Esophagus muscularis mucosa (tissue), 4 donors: Measurements from ENCODE around the gene ARHGAP6.

Source experiments
- CTCF ChIP-seq, 3 experiments: fragments of 200-600 bp in 2 of 3; fragments of 450-650 bp in 1 of 3; sonication (generic) in 2 of 3; IDR thresholded peaks; one replicate each; pipeline ENCODE4 v1.5.1; 2017 to 2019; ENCODE audit warnings: antibody characterized with exemption in 3 of 3, mild to moderate bottlenecking in 2 of 3, moderate library complexity in 1 of 3
- EP300 ChIP-seq: sonication (generic); formaldehyde crosslinking; IDR thresholded peaks from one replicate; pipeline ENCODE4 v1.6.1; 2017; ENCODE audit warnings: antibody characterized with exemption
- POLR2A ChIP-seq: fragments of 450-650 bp; IDR thresholded peaks from one replicate; pipeline ENCODE4 v1.6.1; 2017; ENCODE audit warnings: antibody characterized with exemption, moderate library complexity, mild to moderate bottlenecking, low read depth
- POLR2AphosphoS5 ChIP-seq, 2 donors: sonication (generic); formaldehyde crosslinking; IDR thresholded peaks; one replicate each; pipeline ENCODE4 v1.6.1; 2017; ENCODE audit warnings: antibody characterized with exemption in 2 of 2

GRCh38 chrX:11349661-11350337 is 315.9 kb downstream of the ARHGAP6 start:
- no peak for TF ChIP-seq POLR2A
- TF ChIP-seq CTCF (IDR thresholded peaks at IDR 0.05), result no peak
- no peak for TF ChIP-seq POLR2AphosphoS5 (IDR thresholded peaks at IDR 0.05)
- no peak for TF ChIP-seq EP300
